ENCODE results near the gene CYP24A1.

Gene CYP24A1

GRCh38 chr20:54110457-54110856 is 63.3 kb downstream of the CYP24A1 start:
- no peak for DNase-seq

DNA sequence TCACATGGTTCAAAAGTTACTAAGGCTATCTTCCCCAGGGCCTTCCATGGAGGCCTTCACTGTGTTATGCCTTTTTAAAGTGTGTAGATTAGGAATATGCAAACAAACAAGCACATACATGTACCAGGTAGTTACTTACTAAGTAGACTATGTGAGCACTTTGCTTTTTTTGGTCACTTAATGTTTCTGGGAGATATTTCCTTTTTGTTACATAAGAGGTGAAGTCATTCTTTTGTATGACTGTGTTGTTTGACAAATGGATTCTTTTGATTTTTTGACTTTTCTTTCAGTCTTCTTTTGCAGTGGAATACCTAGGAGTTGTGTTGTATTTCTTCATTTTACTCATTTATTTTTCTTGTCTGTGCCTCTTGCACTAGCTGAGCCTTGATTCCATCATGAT is 63.7 kb downstream of the CYP24A1 start:
- no peak for DNase-seq

GRCh38 chr20:54108817-54109216 is 65.0 kb downstream of the CYP24A1 start:
- no peak for DNase-seq

GRCh38 chr20:54108326-54108642 is 65.5 kb downstream of the CYP24A1 start:
- no peak for DNase-seq

DNA sequence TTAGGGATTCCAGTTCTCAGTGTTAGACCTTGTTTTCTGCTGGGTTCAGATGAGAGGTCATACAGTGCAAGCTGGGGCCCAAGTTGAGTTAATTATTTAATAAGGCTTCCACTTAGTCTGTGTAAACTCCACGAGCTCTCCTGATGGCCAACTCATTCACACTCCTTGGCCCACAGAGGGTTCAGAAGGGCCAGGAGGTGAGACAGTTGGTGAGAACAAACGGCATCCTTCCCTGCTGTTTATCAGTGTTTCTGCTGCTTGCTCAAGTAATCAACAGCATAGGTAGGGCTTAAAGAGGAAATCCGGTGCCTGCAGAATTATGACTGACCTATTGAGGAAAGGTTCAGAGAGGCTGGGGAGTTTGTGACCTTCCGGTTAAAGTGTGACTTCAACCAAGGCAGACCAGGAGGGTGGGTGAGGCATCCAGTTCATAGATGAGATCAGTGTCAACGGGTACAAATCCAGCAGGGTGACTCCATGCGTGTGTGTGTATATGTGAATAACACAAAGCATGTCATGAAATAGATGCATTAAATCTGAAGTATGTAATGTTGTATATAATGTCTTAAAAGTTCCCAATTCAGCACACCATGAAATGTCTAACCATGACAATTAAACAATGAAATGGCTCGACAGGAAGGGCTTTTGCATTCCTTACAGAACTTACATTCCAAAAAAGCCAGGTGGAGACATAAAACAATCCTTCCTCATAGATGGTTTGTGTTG is 66.0 kb downstream of the CYP24A1 start:
- DNase-seq = no peak

DNA sequence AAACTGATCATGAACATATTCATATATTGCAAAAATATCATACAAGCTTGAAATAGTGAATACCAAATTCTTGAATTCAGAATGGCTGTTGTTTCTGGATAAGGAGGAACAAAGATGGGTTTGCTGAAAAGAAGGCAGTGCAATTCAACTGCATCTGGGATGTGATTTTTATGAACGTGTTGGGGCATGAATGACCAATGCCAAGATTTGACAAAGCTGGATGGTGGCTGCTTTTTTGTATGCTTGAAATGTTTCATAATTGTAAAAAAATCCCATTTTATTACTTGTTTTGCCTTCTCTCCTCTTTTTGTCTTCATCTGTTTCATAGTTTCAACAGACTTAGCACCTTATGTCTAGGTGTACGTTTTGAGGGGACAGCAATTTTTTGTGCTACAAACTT is 66.6 kb downstream of the CYP24A1 start:
- DNase-seq = no peak

DNA sequence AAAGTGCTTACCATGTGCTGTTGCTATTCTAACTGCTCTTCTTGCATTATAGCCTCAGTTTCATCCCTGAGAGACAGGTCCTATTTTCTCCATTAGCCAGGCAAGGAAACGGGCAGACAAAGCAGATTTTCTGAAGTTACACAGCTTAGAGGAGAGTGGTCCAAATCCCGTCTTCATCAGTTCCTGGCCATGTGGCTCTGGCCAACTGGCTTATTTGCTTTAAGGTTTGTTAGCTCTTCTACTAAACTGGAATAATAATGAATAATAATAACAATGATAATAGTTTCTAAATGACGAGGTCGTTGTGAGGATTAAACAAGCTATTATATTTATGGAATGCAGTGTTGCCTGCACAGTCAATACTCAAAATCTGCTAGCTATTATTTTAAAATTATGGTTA is 67.6 kb downstream of the CYP24A1 start:
- no peak for DNase-seq

GRCh38 chr20:54105653-54106052 is 68.1 kb downstream of the CYP24A1 start:
- DNase-seq = no peak

DNA sequence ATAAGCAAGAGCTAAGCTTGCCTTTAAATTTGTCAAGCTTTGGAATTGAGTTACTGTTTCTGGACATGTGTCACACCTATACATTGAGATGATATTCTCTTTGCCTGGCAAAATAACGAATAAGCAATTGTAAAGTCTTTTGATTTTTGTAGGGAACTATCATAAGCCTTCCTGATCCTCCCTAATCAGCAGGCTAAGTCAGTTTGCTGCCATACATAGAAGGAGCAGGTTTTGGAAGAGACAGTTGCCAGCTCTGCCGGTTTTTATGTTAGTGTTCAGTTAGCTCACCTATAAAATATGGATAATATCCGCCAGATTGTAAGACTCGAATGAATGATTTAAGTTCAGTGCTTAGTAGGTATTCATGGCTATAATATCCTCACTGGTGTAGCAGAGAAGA is 69.0 kb downstream of the CYP24A1 start:
- no peak for DNase-seq

DNA sequence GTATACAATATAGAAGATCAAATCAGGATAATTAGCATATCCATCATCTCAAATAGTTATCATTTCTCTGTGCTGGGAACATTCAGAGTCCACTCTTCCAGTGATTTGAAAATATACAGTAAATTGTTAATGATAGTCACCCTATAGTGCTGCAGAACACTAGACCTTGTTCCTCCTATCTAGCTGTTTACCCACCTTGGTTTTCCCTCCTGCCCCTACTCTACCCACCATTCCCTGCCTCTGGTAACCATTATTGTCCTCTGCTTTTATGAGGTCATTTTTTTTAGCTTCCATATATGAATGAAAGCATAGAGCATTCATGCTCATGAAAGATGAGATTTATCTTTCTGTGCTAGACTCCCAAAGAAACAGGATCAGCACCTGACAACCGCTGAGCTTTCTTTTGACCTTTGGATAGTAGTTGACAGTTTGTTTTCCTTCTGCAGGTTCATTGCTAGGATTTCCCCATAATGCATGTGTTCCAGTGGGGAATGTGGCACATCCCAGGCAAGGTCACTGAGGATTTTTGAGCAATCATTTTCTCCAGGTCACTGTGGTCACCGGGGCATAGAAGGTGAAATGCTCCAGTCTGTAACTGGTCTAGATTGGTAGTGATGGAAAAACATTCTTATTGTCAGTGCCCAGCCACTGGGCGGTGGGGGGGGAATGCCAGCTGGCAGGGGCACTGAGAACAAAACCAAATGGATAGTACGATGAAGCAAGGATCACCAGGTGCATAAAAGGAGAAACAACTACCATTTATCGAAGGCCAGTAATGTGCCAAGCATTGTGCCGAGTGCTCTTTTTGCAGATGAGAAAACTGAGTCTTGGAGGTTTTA is 69.8 kb downstream of the CYP24A1 start:
- no peak for DNase-seq

Measured in NCI-H187 (cell line).